ENCODE results near the gene CDK10. TPM values are rescaled to one million over a fixed set of nuclear protein-coding genes. Genes with fewer than 3 reads are reported as not detected.
"Not testable (repeated sequence)": the region's sequence is repeated elsewhere in the genome, so short reads cannot be mapped to it uniquely, and the experiment has no call there.

Gene CDK10
- total and polyA plus RNA-seq, 7 donors = 17.8 to 96.0 (median 36.0) TPM

- Histone ChIP-seq H3K4me1 (peaks cover 0 to 11% (median 9%) of the 10 kb centered on the region in 4 donors), H3K4me3 (no peak overlapping the region), H3K9me3 (no peaks in the 10 kb centered on the region), H3K27ac (no peak overlapping the region), H3K36me3 (peaks cover 6 to 55% (median 35%) of the 10 kb centered on the region in 4 donors), H3K27me3 (no peaks in the 10 kb centered on the region)
- intact Hi-C loops (cut with DNase I) = no loop called here
- no peak for DNase-seq
- WGBS, 2 donors = 92 to 93% methylated on average over 13 of the region's 13 CpGs
- TF ChIP-seq POLR2AphosphoS5 (IDR thresholded peaks at IDR 0.05) (no peak), CTCF (IDR thresholded peaks at IDR 0.05) (no peak), EP300 (IDR thresholded peaks at IDR 0.05) (no peak), POLR2A (IDR thresholded peaks at IDR 0.05) (no peak)
Observed at GRCh38 chr16:89691986-89692569, 5.6 kb downstream of the CDK10 start.

- peak; percentile 55 for DNase-seq
- Histone ChIP-seq H3K9me3 (no peaks in the 10 kb centered on the region), H3K27me3 (no peaks in the 10 kb centered on the region), H3K36me3 (peaks cover 6 to 63% (median 35%) of the 10 kb centered on the region in 4 donors), H3K27ac (no peak overlapping the region), H3K4me3 (no peak overlapping the region), H3K4me1 (no peaks in the 10 kb centered on the region)
- TF ChIP-seq CTCF (IDR thresholded peaks at IDR 0.05) (no peak), POLR2A (IDR thresholded peaks at IDR 0.05) (no peak), EP300 (IDR thresholded peaks at IDR 0.05) (no peak), POLR2AphosphoS5 (IDR thresholded peaks at IDR 0.05) (no peak)
- intact Hi-C loops (cut with DNase I) = no loop called here
- WGBS, 2 donors = 92 to 93% methylated on average over 11 of the region's 11 CpGs
Observed at GRCh38 chr16:89693289-89693731, 6.8 kb downstream of the CDK10 start.

- DNase-seq = peak; percentile 61
- no peaks in the 10 kb centered on the region for H3K27me3 ChIP-seq
- peaks cover 6 to 63% (median 35%) of the 10 kb centered on the region in 4 donors for H3K36me3 ChIP-seq
- H3K4me1 ChIP-seq = no peaks in the 10 kb centered on the region
- intact Hi-C loops (cut with DNase I) = no loop called here
- H3K9me3 ChIP-seq = no peaks in the 10 kb centered on the region
- 75 to 88% methylated on average over 32 of the region's 32 CpGs for WGBS, 2 donors
- no peak overlapping the region for H3K4me3 ChIP-seq
- H3K27ac ChIP-seq = no peak overlapping the region
- no peak for TF ChIP-seq POLR2A (IDR thresholded peaks at IDR 0.05)
Observed at GRCh38 chr16:89693931-89694783, 7.7 kb downstream of the CDK10 start.

- H3K27ac ChIP-seq; H3K9me3 ChIP-seq; H3K4me1 ChIP-seq; intact Hi-C loops (cut with DNase I); DNase-seq; H3K4me3 ChIP-seq; H3K27me3 ChIP-seq: not testable (repeated sequence)
- peaks cover 6 to 63% (median 35%) of the 10 kb centered on the region in 4 donors for H3K36me3 ChIP-seq
- WGBS, 2 donors = 38 to 78% methylated on average over 23 of the region's 23 CpGs
Observed at GRCh38 chr16:89694784-89695085, 8.2 kb downstream of the CDK10 start.

- Histone ChIP-seq H3K36me3 (peaks cover 6 to 61% (median 35%) of the 10 kb centered on the region in 4 donors), H3K4me1 (peaks cover 0 to 7% (median 7%) of the 10 kb centered on the region in 4 donors), H3K4me3 (no peak overlapping the region), H3K9me3 (no peaks in the 10 kb centered on the region), H3K27me3 (no peaks in the 10 kb centered on the region), H3K27ac (no peak overlapping the region)
- no peak for DNase-seq
- 80 to 90% methylated on average over 31 of the region's 31 CpGs for WGBS, 2 donors
- TF ChIP-seq EP300 (IDR thresholded peaks at IDR 0.05) = no peak
- intact Hi-C loops (cut with DNase I) = no loop called here
Observed at GRCh38 chr16:89695086-89695874, 8.8 kb downstream of the CDK10 start.
